HepG2 (cell line): ENCODE data around the gene KDM7A. TPM values are rescaled to one million over a fixed set of nuclear protein-coding genes. Genes with fewer than 3 reads are reported as not detected.

Source experiments
- ATAC-seq: fragments of 200-7000 bp; cut with Tn5 transposase; 3 replicates; pipeline ENCODE4 v1.9.1; 2020; ENCODE audit warnings: mild to moderate bottlenecking, moderate library complexity
- BruUV-seq: library from RNA; stranded (reverse); fragments of 400-500 nt; replicated peaks from 2 replicates; lab custom pipeline; 2021; lab: Mats Ljungman, UMichigan
- CTCF ChIA-PET: fragments of 300-600 bp; formaldehyde crosslinking; extraction: SDS; loops from one replicate; lab custom pipeline; 2021; ENCODE audit warnings: low total read pairs, inconsistent platforms, low intra/inter-chr PET ratio; lab: Yijun Ruan, JAX
- POLR2A ChIA-PET: fragments of 350-600 bp; sonication (Branson Sonifier 250); formaldehyde crosslinking; loops from one replicate; lab custom pipeline; 2020; ENCODE audit warnings: antibody characterized with exemption, inconsistent platforms; lab: Yijun Ruan, JAX
- DNase-seq: peaks from one replicate; pipeline ENCODE4 v3.0.0-alpha.2; 2015; ENCODE audit warnings: low spot score
- FAIRE-seq: peaks from 3 replicates; lab custom pipeline; 2011; peaks lifted over from hg19 to GRCh38; lab: Jason Lieb, UNC
- H2AFZ ChIP-seq: one replicate; pipeline ENCODE4 v1.6.1; 2011; ENCODE audit warnings: low read length, inconsistent platforms
- H3K27ac ChIP-seq: fragments of 300-600 bp; 3 replicates; pipeline ENCODE4 v1.8.0; 2011; ENCODE audit warnings: mixed run types, mild to moderate bottlenecking, mixed read lengths, low read length, inconsistent platforms; ENCODE audit not compliant: insufficient read depth; ENCODE audit errors: extremely low read length
- H3K27me3 ChIP-seq, 2 experiments: fragments of 200-600 bp in 1 of 2; 2 replicates in 1 of 2; 3 replicates in 1 of 2; pipeline versions ENCODE4 v1.6.0 to v1.8.0; 2011; ENCODE audit warnings: low read length in 2 of 2, mild to moderate bottlenecking in 2 of 2, moderate library complexity in 2 of 2, inconsistent platforms in 1 of 2; ENCODE audit not compliant: insufficient read depth in 2 of 2, control insufficient read depth in 1 of 2
- H3K36me3 ChIP-seq, 2 experiments: fragments of 200-600 bp in 1 of 2; replicated peaks in 1 of 2; 2 replicates in 1 of 2; 3 replicates in 1 of 2; pipeline versions ENCODE4 v1.5.1 to v1.8.0; 2011; ENCODE audit warnings: low read length in 2 of 2, inconsistent platforms in 1 of 2; ENCODE audit not compliant: insufficient read depth in 2 of 2, control insufficient read depth in 1 of 2
- H3K4me1 ChIP-seq: 2 replicates; pipeline ENCODE4 v1.5.1; 2012; ENCODE audit warnings: low read length, inconsistent platforms; ENCODE audit not compliant: insufficient read depth
- H3K4me2 ChIP-seq: 2 replicates; pipeline ENCODE4 v1.6.0; 2011; ENCODE audit warnings: low read depth, low read length, inconsistent platforms
- H3K4me3 ChIP-seq, 3 experiments: fragments of 200-600 bp in 1 of 3; sonication (generic), shearing (Covaris generic) in 1 of 3; replicated peaks in 1 of 3; 2 replicates each; pipeline ENCODE4 v1.5.1; 2011 to 2016; ENCODE audit warnings: low read length in 3 of 3, inconsistent platforms in 2 of 3, low read depth in 2 of 3, mild to moderate bottlenecking in 2 of 3, control low read depth in 1 of 3, mixed read lengths in 1 of 3; ENCODE audit not compliant: insufficient read depth in 1 of 3
- H3K79me2 ChIP-seq: one replicate; pipeline ENCODE4 v1.6.1; 2011; ENCODE audit warnings: low read length, inconsistent platforms; ENCODE audit not compliant: insufficient read depth
- H3K9ac ChIP-seq: 2 replicates; pipeline ENCODE4 v1.6.0; 2011; ENCODE audit warnings: mild to moderate bottlenecking, low read depth, low read length, inconsistent platforms; ENCODE audit not compliant: insufficient read depth
- H3K9me3 ChIP-seq: 2 replicates; pipeline ENCODE4 v1.5.1; 2012; ENCODE audit warnings: mild to moderate bottlenecking, low read length
- H4K20me1 ChIP-seq: 2 replicates; pipeline ENCODE4 v1.6.0; 2011; ENCODE audit warnings: inconsistent platforms, mild to moderate bottlenecking, low read length, moderate library complexity; ENCODE audit not compliant: insufficient read depth
- BCL6 ChIP-seq: IDR thresholded peaks from 2 replicates; pipeline ENCODE4 v1.6.1; 2016; ENCODE audit warnings: missing genetic modification reagents, missing compliant biosample characterization
- CENPX ChIP-seq: sonication (generic); formaldehyde crosslinking; IDR thresholded peaks from 2 replicates; pipeline ENCODE4 v1.9.0; 2021; ENCODE audit warnings: mild to moderate bottlenecking, missing genetic modification reagents, moderate library complexity
- FIP1L1 ChIP-seq: fragments of 200-400 bp; formaldehyde crosslinking; IDR thresholded peaks from 2 replicates; pipeline ENCODE4 v1.6.1; 2018; ENCODE audit warnings: low read depth, mild to moderate bottlenecking, low read length, moderate library complexity, borderline replicate concordance; ENCODE audit not compliant: insufficient read depth
- FOXJ3 ChIP-seq: sonication (generic); formaldehyde crosslinking; IDR thresholded peaks from 2 replicates; pipeline ENCODE4 v1.4.0; 2020; ENCODE audit warnings: missing genetic modification reagents, mild to moderate bottlenecking, borderline replicate concordance
- HES4 ChIP-seq: sonication (generic); formaldehyde crosslinking; IDR thresholded peaks from 2 replicates; pipeline ENCODE4 v1.9.0; 2021; ENCODE audit warnings: mild to moderate bottlenecking, missing genetic modification reagents, borderline replicate concordance
- MED1 ChIP-seq: sonication (generic); formaldehyde crosslinking; IDR thresholded peaks from 2 replicates; pipeline ENCODE4 v1.4.0; 2020; ENCODE audit warnings: missing genetic modification reagents
- MXD4 ChIP-seq: IDR thresholded peaks from 2 replicates; pipeline ENCODE4 v1.6.1; 2016; ENCODE audit warnings: mild to moderate bottlenecking, missing biosample characterization, missing genetic modification reagents
- NBN ChIP-seq: fragments of 450-650 bp; conservative IDR thresholded peaks from 2 replicates; pipeline ENCODE4 v1.6.1; 2017
- PHF8 ChIP-seq: sonication (generic); formaldehyde crosslinking; IDR thresholded peaks from 2 replicates; pipeline ENCODE4 v1.5.0; 2020; ENCODE audit warnings: missing genetic modification reagents
- TCF7 ChIP-seq: sonication (generic); IDR thresholded peaks from 2 replicates; pipeline ENCODE4 v1.6.1; 2016; ENCODE audit warnings: antibody characterized with exemption, low read depth
- ZBTB3 ChIP-seq: sonication (generic); formaldehyde crosslinking; IDR thresholded peaks from 2 replicates; pipeline ENCODE4 v1.4.0; 2020; ENCODE audit warnings: low read depth, mild to moderate bottlenecking, moderate library complexity, missing genetic modification reagents, borderline replicate concordance
- ZBTB4 ChIP-seq: sonication (generic); formaldehyde crosslinking; IDR thresholded peaks from 2 replicates; pipeline ENCODE4 v1.4.0; 2020; ENCODE audit warnings: missing genetic modification reagents, mild to moderate bottlenecking, borderline replicate concordance
- ZNF34 ChIP-seq: sonication (generic); formaldehyde crosslinking; IDR thresholded peaks from 2 replicates; pipeline ENCODE4 v1.4.0; 2020; ENCODE audit warnings: mild to moderate bottlenecking, missing genetic modification reagents, borderline replicate concordance
- ZNF431 ChIP-seq: sonication (generic); formaldehyde crosslinking; IDR thresholded peaks from 2 replicates; pipeline ENCODE4 v1.9.0; 2022; ENCODE audit warnings: missing genetic modification reagents, low read depth, mild to moderate bottlenecking, borderline replicate concordance
- in situ Hi-C: cut with HindIII; loops from 2 replicates; pipeline ENCODE4 v1.10.0; 2017; ENCODE audit warnings: low pct_unique_long_range_greater_than_20kb; ENCODE audit not compliant: extremely low pct_ligation_motif_present
- intact Hi-C: fragments of 100-400 bp; cut with micrococcal nuclease; formaldehyde crosslinking; loops from one replicate; pipeline ENCODE4 v1.10.0; 2022; ENCODE audit not compliant: unreplicated experiment
- polyA plus RNA-seq, 8 experiments: library from polyadenylated mRNA; depleted of rRNA in 3 of 8; stranded (reverse) in 7 of 8; unstranded in 1 of 8; fragments of >200 nt; fragmentation: Illumina TruSeq in 4 of 8; extraction: Trizol in 4 of 8; gene quantifications; 2 replicates each; pipeline versions ENCODE4 v1.2.1 to v1.2.3, GENCODE V29; 2011 to 2016; ENCODE audit warnings: low read depth in 4 of 8, missing spikeins in 1 of 8, mixed read lengths in 1 of 8; ENCODE audit not compliant: insufficient read depth in 1 of 8
- total RNA-seq, 5 experiments: library from RNA; depleted of rRNA; stranded (reverse); fragments of >200 nt; fragmentation: Illumina TruSeq; extraction: Trizol; gene quantifications; 2 replicates each; pipeline ENCODE4 v1.2.3, GENCODE V29; 2016; ENCODE audit warnings: low read depth in 1 of 5

The KDM7A gene
- total and polyA plus RNA-seq, 2 of the 13 experiments (the other 11 are each of a cell fraction or from before 2014, with no cell fraction given), result 10.8 to 16.8 TPM

- ATAC-seq, result no peak
- Histone ChIP-seq H3K27me3 (no peaks in the 10 kb centered on the region), H3K9ac (no peak overlapping the region), H3K36me3 (peaks cover 0 to 16% of the 10 kb centered on the region in 2 experiments; a peak in 4 of 5 replicates), H3K4me3 (no peak overlapping the region), H3K27ac (no peak overlapping the region), H3K4me2 (no peak overlapping the region), H2AFZ (no peak overlapping the region), H3K79me2 (peaks cover 98% of the 10 kb centered on the region), H4K20me1 (peaks cover 97% of the 10 kb centered on the region), H3K9me3 (no peaks in the 10 kb centered on the region), H3K4me1 (peaks cover 23% of the 10 kb centered on the region)
- CTCF ChIA-PET, result no interaction called here
- in situ Hi-C loops, result no loop called here
- intact Hi-C loops, result no loop called here
- no peak for FAIRE-seq
- POLR2A ChIA-PET, result no interaction called here
- BruUV-seq, result no TSS peak
- DNase-seq, result no peak
- no peak for TF ChIP-seq FIP1L1
- TF ChIP-seq ZBTB3 (CRISPR knock-in tag), result no peak
- TF ChIP-seq ZBTB4, result no peak
- TF ChIP-seq FOXJ3 (CRISPR knock-in tag), result no peak
- no peak for TF ChIP-seq CENPX (CRISPR knock-in tag)
- TF ChIP-seq NBN, result no peak
- TF ChIP-seq MXD4 (CRISPR knock-in tag), result no peak
- no peak for TF ChIP-seq MED1 (CRISPR knock-in tag)
- no peak for TF ChIP-seq TCF7
- TF ChIP-seq BCL6 (CRISPR knock-in tag), result no peak
- no peak for TF ChIP-seq ZNF34 (CRISPR knock-in tag)
- TF ChIP-seq HES4 (CRISPR knock-in tag), result no peak
- TF ChIP-seq PHF8, result no peak
- no peak for TF ChIP-seq ZNF431 (CRISPR knock-in tag)
Measured at GRCh38 chr7:140145709-140146108, 31.1 kb downstream of the KDM7A start.
